VCaP (cell line): Measurements from ENCODE around the gene DOCK4.
"Not testable (repeated sequence)": the region's sequence is repeated elsewhere in the genome, so short reads cannot be mapped to it uniquely, and the experiment has no call there.

ENCODE experiments used
- H3K27ac ChIP-seq: fragments of 450-650 bp; 2 replicates; pipeline ENCODE4 v1.5.1; 2017
- TF ChIP-seq, protein P1 (sequence below): fragments of 450-650 bp; conservative IDR thresholded peaks from 2 replicates; pipeline ENCODE4 v1.5.1; 2017; ENCODE audit warnings: mild to moderate bottlenecking, moderate library complexity

Gene DOCK4

DNA sequence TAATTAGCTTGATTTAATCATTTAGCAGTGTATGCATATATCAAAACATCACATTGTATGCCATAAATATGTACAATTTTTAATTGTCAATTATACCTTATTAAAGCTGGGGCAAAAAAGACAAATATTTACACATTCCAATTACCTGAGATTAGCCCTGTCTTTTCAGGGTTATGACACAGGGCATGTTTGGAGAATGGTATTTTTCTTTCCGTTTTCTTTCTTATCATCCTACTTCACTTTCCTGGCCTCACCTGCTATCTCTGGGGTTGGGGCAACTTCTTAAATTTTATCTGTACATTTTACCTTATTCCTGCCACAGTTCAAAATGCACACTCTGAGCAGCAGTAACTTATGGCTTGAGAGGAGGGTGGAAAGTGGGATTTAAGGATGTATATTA is 285.9 kb downstream of the DOCK4 start:
- TF ChIP-seq, protein P1, sequence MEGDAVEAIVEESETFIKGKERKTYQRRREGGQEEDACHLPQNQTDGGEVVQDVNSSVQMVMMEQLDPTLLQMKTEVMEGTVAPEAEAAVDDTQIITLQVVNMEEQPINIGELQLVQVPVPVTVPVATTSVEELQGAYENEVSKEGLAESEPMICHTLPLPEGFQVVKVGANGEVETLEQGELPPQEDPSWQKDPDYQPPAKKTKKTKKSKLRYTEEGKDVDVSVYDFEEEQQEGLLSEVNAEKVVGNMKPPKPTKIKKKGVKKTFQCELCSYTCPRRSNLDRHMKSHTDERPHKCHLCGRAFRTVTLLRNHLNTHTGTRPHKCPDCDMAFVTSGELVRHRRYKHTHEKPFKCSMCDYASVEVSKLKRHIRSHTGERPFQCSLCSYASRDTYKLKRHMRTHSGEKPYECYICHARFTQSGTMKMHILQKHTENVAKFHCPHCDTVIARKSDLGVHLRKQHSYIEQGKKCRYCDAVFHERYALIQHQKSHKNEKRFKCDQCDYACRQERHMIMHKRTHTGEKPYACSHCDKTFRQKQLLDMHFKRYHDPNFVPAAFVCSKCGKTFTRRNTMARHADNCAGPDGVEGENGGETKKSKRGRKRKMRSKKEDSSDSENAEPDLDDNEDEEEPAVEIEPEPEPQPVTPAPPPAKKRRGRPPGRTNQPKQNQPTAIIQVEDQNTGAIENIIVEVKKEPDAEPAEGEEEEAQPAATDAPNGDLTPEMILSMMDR, result no peak
- no peak overlapping the region for H3K27ac ChIP-seq

DNA sequence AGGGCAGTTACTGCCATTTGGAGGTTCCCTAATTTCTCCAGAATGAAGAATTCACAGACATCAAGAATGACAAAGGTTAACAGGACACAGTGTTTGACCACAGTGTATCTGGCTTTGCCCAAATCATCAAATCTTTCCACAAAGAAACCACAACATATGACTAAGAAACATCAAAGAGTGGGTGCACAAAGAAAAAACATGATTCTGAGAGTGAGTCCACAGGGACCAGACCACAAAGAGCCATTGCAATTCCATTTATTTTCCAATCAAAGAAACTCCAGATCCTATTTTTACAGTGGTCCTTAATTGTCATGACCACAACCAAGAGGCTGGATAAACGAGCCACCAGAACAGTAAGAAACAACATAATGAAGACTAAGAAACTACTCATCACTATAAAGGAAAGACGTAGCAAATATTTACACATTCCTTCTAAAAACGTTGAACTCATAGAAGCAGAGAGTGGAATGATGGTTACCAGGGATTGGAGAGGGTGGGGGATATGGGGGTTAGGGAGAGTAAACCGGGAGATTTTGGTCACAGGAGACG is 286.5 kb downstream of the DOCK4 start:
- no peak overlapping the region for H3K27ac ChIP-seq
- TF ChIP-seq, protein P1, result no peak

DNA sequence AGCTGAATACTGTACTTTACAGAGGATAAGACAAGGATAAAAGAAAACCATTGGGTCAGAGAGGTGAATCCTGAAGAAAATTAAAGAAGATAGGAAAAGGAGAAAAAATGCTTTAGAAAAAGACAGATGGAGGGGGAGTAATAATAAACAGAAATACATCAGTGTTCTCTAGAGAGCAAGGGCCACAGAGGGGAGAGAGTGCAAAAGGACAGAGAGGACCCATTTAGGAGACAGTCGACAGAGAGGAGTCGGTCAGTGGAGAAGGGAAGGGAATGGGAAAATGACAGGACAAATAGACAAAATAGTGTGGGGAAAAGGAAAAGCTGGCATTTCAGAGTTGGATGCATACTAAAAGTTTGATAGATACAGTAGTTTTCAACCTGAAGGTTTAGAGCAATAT is 287.0 kb downstream of the DOCK4 start:
- TF ChIP-seq, protein P1, result no peak
- no peak overlapping the region for H3K27ac ChIP-seq

DNA sequence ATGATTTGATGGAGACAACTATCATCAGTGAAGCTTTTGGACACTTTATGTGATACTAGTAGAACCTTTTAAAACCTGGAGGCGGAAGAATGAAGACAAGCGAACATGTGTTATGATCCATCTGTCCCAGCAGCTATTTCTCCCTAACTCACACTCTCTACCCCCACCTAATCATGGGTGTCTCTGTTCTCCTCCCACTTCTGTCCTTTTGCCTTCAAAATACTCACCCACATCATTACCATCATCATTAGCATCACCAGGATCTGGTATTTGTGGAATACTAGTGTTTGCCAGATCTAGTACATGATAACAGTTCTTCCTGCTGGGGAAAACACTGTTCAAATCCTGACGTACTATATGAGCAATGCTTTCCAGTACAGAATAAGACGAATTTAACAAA is 287.7 kb downstream of the DOCK4 start:
- TF ChIP-seq, protein P1, result no peak
- no peak overlapping the region for H3K27ac ChIP-seq

DNA sequence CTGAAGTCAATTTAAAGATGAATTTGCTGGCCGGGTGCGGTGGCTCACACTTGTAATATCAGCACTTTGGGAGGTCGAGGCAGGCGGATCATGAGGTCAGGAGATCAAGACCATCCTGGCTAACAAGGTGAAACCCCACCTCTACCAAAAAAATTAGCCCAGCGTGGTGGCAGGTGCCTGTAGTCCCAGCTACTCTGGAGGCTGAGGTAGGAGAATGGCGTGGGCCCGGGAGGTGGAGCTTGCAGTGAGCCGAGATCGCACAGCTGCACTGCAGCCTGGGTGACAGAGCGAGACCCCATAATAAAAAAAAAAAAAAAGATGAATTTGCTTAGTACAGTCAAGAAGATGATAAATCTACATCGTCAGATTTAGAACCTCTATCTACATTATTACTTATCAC is 288.8 kb downstream of the DOCK4 start:
- H3K27ac ChIP-seq, result not testable (repeated sequence)

DNA sequence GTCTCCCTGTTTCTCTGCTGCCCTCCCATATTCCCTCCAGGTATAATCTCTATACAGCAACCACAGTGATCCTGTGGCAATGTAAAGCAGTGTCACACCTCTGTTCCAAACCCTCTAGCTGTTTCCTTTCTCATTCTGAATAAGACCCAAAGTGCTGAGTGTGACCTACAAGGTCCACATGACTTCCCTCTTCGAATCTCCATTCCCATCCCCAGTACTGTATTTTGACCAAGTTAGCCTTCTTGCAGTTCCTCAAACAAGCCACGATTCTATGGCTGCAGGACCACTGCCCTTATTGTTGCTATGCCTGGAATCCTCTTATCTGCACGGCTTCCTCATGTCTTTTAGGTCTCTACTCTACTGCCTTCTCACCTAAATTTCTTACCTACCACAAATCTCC is 291.9 kb downstream of the DOCK4 start:
- TF ChIP-seq, protein P1, result no peak
- H3K27ac ChIP-seq, result no peak overlapping the region

DNA sequence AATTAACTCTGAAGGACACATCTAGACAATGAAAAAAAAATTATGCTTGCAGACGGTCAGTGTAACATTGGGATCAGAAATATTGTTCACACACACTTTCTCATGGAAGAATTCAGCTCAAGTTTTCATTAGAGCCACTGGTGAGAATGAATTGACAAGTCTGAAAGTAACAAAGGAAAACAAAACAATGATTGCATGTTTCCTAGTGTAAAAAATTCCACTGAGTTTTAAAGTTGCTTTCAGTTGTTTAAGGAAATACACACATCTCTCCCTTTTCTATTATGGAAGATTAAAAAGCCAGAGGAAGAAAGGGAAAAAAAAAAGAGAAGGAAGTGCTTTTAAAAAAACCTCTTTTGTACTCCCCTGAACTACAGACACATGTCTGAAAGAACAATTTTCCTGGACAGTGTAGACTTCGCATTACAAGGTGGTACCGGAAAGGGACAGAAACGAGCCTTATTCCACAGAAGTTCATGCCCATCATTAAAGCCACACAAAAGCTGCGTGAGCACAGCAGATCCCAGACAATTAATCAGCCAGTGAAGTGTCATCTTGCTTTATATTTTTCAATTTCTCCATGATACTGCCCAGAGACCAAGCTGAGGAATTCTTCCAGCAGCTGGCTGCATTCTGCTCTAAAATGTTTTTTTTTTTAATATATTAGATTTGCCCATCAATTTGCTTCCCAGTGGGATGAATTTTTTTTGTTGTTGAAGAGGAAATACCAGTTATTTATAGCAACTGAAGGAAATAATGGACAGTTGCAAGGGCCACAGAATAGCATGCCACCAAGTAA is 294.8 kb downstream of the DOCK4 start:
- H3K27ac ChIP-seq, result no peak overlapping the region
- TF ChIP-seq, protein P1, result no peak

DNA sequence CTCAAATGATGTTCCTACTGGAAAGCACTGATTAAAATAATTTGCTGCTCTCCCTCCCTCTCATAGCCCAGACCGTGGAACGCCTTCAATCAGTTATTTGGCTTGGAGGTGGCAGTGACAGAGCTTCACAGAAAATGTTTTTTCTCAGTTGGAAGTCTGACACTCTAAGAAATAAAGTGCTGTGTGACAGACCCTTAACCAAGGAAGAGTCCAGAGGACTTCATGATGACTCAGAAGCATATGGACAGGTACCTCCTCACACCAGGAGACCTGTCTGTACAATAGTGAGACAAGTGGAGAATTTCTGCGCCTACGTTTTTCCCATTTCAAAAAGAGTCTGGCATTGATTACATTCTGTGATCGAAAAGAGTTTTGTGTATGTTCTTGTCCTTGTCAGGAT is 295.5 kb downstream of the DOCK4 start:
- H3K27ac ChIP-seq, result no peak overlapping the region
- TF ChIP-seq, protein P1, result no peak

DNA sequence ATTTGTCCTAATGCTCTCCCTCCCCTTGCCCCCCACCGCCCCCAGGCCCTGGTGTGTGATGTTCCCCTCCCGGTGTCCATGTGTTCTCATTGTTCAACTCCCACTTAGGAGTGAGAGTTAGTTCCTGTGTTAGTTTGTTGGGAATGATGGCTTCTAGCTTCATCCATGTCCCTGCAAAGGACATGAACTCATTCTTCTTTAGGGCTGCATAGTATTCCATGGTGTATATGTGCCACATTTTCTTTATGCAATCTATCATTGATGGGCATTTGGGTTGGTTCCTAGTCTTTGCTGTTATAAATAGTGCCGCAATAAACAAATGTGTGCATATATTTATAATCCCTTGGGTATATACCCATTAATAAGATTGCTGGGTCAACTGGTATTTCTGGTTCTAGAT is 297.5 kb downstream of the DOCK4 start:
- not testable (repeated sequence) for H3K27ac ChIP-seq
